H1 (cell line): Measurements from ENCODE around the gene RHOBTB3. TPM values are rescaled to one million over a fixed set of nuclear protein-coding genes. Genes with fewer than 3 reads are reported as not detected.

Source experiments
- CTCF ChIA-PET: fragments of 300-600 bp; sonication (Branson Sonifier 250); formaldehyde crosslinking; loops from one replicate; lab custom pipeline; 2021; ENCODE audit not compliant: partially characterized antibody; lab: Charles Lee
- POLR2A ChIA-PET: fragments of 300-600 bp; sonication (Branson Sonifier 250); formaldehyde crosslinking; loops from one replicate; lab custom pipeline; 2021; ENCODE audit warnings: inconsistent platforms; ENCODE audit not compliant: partially characterized antibody; lab: Charles Lee
- DNase-seq, 2 experiments: peaks; one replicate each; pipeline versions ENCODE4 v3.0.0 to v3.0.0-alpha.2; 2010 to 2022; ENCODE audit warnings: low spot score in 2 of 2, low read depth in 1 of 2, mixed read lengths in 1 of 2
- FAIRE-seq: peaks from 2 replicates; lab custom pipeline; 2011; peaks lifted over from hg19 to GRCh38; lab: Jason Lieb, UNC
- H2AFZ ChIP-seq: 2 replicates; pipeline ENCODE4 v1.8.1; 2012; ENCODE audit warnings: low read length, inconsistent platforms
- H2AK5ac ChIP-seq: 2 replicates; pipeline ENCODE4 v1.6.1; 2013; ENCODE audit warnings: low read depth, low read length
- H2BK120ac ChIP-seq: replicated peaks from 2 replicates; pipeline ENCODE3; 2013; ENCODE audit warnings: low read depth, low read length, inconsistent platforms
- H2BK12ac ChIP-seq: 2 replicates; pipeline ENCODE4 v1.6.1; 2013; ENCODE audit warnings: low read depth, low read length
- H2BK15ac ChIP-seq: 2 replicates; pipeline ENCODE4 v1.6.1; 2013; ENCODE audit warnings: low read length
- H2BK20ac ChIP-seq: 2 replicates; pipeline ENCODE4 v1.6.1; 2013; ENCODE audit warnings: low read length
- H2BK5ac ChIP-seq: 2 replicates; pipeline ENCODE4 v1.6.1; 2013; ENCODE audit warnings: low read depth, low read length
- H3K14ac ChIP-seq: 2 replicates; pipeline ENCODE4 v1.6.1; 2013; ENCODE audit warnings: inconsistent platforms; ENCODE audit not compliant: insufficient read length
- H3K18ac ChIP-seq: 2 replicates; pipeline ENCODE4 v1.6.1; 2013; ENCODE audit warnings: low read length; ENCODE audit errors: extremely low read depth
- H3K23ac ChIP-seq: 2 replicates; pipeline ENCODE4 v1.6.1; 2013; ENCODE audit warnings: inconsistent platforms; ENCODE audit not compliant: insufficient read length
- H3K23me2 ChIP-seq: 2 replicates; pipeline ENCODE4 v1.6.1; 2013; ENCODE audit warnings: low read depth, low read length
- H3K27ac ChIP-seq: 2 replicates; pipeline ENCODE4 v1.6.1; 2011; ENCODE audit warnings: low read depth, low read length, inconsistent platforms
- H3K27me3 ChIP-seq, 4 experiments: replicated peaks in 1 of 4; 1 replicate in 1 of 4; 2 replicates in 3 of 4; pipeline versions ENCODE4 v1.6.1 to v1.8.1; 2011 to 2013; ENCODE audit warnings: low read length in 3 of 4, mild to moderate bottlenecking in 3 of 4, inconsistent platforms in 2 of 4, mixed read lengths in 2 of 4, moderate library complexity in 1 of 4; ENCODE audit not compliant: control insufficient read depth in 3 of 4, insufficient read depth in 3 of 4; ENCODE audit errors: extremely low read depth in 1 of 4
- H3K36me3 ChIP-seq, 4 experiments: 2 replicates each; pipeline versions ENCODE4 v1.6.1 to v1.8.1; 2011 to 2013; ENCODE audit warnings: mild to moderate bottlenecking in 4 of 4, low read length in 3 of 4, moderate library complexity in 2 of 4, control low read depth in 1 of 4, inconsistent platforms in 1 of 4; ENCODE audit not compliant: insufficient read depth in 4 of 4, control insufficient read depth in 2 of 4
- H3K4ac ChIP-seq: replicated peaks from 2 replicates; pipeline ENCODE3; 2013; ENCODE audit warnings: low read length, low read depth, mixed read lengths, inconsistent platforms; ENCODE audit not compliant: insufficient read length
- H3K4me1 ChIP-seq, 4 experiments: replicated peaks in 1 of 4; 1 replicate in 1 of 4; 2 replicates in 3 of 4; pipeline versions ENCODE4 v1.6.1 to v1.8.1; 2011 to 2013; ENCODE audit warnings: low read length in 3 of 4, inconsistent platforms in 2 of 4, mixed read lengths in 1 of 4; ENCODE audit not compliant: insufficient read depth in 4 of 4, control insufficient read depth in 3 of 4
- H3K4me2 ChIP-seq, 2 experiments: 2 replicates each; pipeline versions ENCODE4 v1.6.1 to v1.8.1; 2011 to 2013; ENCODE audit warnings: low read depth in 2 of 2, low read length in 2 of 2, control low read depth in 1 of 2, inconsistent platforms in 1 of 2, mild to moderate bottlenecking in 1 of 2; ENCODE audit not compliant: insufficient read depth in 1 of 2
- H3K4me3 ChIP-seq, 4 experiments: fragments of 200-600, 300-600 bp in 1 of 4; sonication (generic), shearing (Covaris generic), sonication (Bioruptor Twin) in 1 of 4; 2 replicates each; pipeline versions ENCODE4 v1.5.1 to v1.8.1; 2011 to 2016; ENCODE audit warnings: low read length in 4 of 4, low read depth in 3 of 4, control low read depth in 2 of 4, inconsistent platforms in 2 of 4, mild to moderate bottlenecking in 2 of 4, mixed read lengths in 1 of 4, moderate library complexity in 1 of 4; ENCODE audit not compliant: insufficient read depth in 2 of 4; ENCODE audit errors: extremely low read depth in 1 of 4
- H3K56ac ChIP-seq: replicated peaks from 2 replicates; pipeline ENCODE3; 2013; ENCODE audit warnings: low read depth, mild to moderate bottlenecking, mixed read lengths, low read length, inconsistent platforms; ENCODE audit not compliant: insufficient read length
- H3K79me1 ChIP-seq: 2 replicates; pipeline ENCODE4 v1.6.1; 2013; ENCODE audit warnings: low read depth, low read length, control low read depth
- H3K79me2 ChIP-seq, 2 experiments: 2 replicates each; pipeline versions ENCODE4 v1.6.1 to v1.8.1; 2012 to 2013; ENCODE audit warnings: low read length in 2 of 2, mild to moderate bottlenecking in 2 of 2, inconsistent platforms in 1 of 2; ENCODE audit not compliant: insufficient read depth in 2 of 2, control insufficient read depth in 1 of 2
- H3K9ac ChIP-seq, 4 experiments: replicated peaks in 1 of 4; 1 replicate in 1 of 4; 2 replicates in 3 of 4; pipeline versions ENCODE4 v1.6.1 to v1.8.1; 2011 to 2013; ENCODE audit warnings: low read depth in 3 of 4, low read length in 3 of 4, control low read depth in 2 of 4, mild to moderate bottlenecking in 2 of 4, moderate library complexity in 2 of 4, inconsistent platforms in 1 of 4; ENCODE audit errors: extremely low read depth in 1 of 4
- H3K9me3 ChIP-seq, 2 experiments: 2 replicates each; pipeline versions ENCODE4 v1.6.1 to v1.8.1; 2012 to 2013; ENCODE audit warnings: mild to moderate bottlenecking in 2 of 2, moderate library complexity in 2 of 2, control low read depth in 1 of 2, inconsistent platforms in 1 of 2, low read depth in 1 of 2, low read length in 1 of 2, mixed read lengths in 1 of 2; ENCODE audit not compliant: insufficient read depth in 2 of 2
- H4K20me1 ChIP-seq, 2 experiments: replicated peaks in 1 of 2; 2 replicates each; pipeline versions ENCODE3 to v1.8.1; 2011 to 2013; ENCODE audit warnings: inconsistent platforms in 2 of 2, low read length in 2 of 2, mild to moderate bottlenecking in 1 of 2; ENCODE audit not compliant: insufficient read depth in 2 of 2, control insufficient read depth in 1 of 2
- H4K5ac ChIP-seq: 2 replicates; pipeline ENCODE4 v1.6.1; 2013; ENCODE audit warnings: low read length, low read depth, mixed read lengths, inconsistent platforms; ENCODE audit not compliant: insufficient read length
- H4K8ac ChIP-seq: 2 replicates; pipeline ENCODE4 v1.8.0; 2013; ENCODE audit warnings: mild to moderate bottlenecking, moderate library complexity, low read length, inconsistent platforms; ENCODE audit not compliant: insufficient read depth; ENCODE audit errors: extremely low read depth
- H4K91ac ChIP-seq: replicated peaks from 2 replicates; pipeline ENCODE3; 2013; ENCODE audit warnings: low read length, mixed read lengths, inconsistent platforms; ENCODE audit not compliant: insufficient read length
- ATF3 ChIP-seq: IDR thresholded peaks from 2 replicates; pipeline ENCODE4 v1.6.1; 2011; ENCODE audit warnings: low read depth, mild to moderate bottlenecking, low read length; ENCODE audit not compliant: insufficient read depth
- BRCA1 ChIP-seq: IDR thresholded peaks from 2 replicates; pipeline ENCODE4 v1.6.1; 2012; ENCODE audit warnings: low read depth, low read length, improper control_type of control experiment
- CEBPB ChIP-seq: IDR thresholded peaks from 2 replicates; pipeline ENCODE4 v1.6.1; 2012; ENCODE audit warnings: low read depth, low read length
- CREB1 ChIP-seq: IDR thresholded peaks from 2 replicates; pipeline ENCODE4 v1.6.1; 2012; ENCODE audit warnings: inconsistent platforms
- EGR1 ChIP-seq: IDR thresholded peaks from 2 replicates; pipeline ENCODE4 v1.6.1; 2011; ENCODE audit warnings: low read depth, low read length, borderline replicate concordance
- FOSL1 ChIP-seq: IDR thresholded peaks from 2 replicates; pipeline ENCODE4 v1.6.1; 2011; ENCODE audit warnings: mild to moderate bottlenecking, low read depth, low read length, moderate library complexity; ENCODE audit not compliant: insufficient read depth
- GABPA ChIP-seq: IDR thresholded peaks from 2 replicates; pipeline ENCODE4 v1.6.1; 2011; ENCODE audit warnings: mild to moderate bottlenecking, low read length, moderate library complexity, borderline replicate concordance; ENCODE audit not compliant: insufficient read depth
- NANOG ChIP-seq: IDR thresholded peaks from 2 replicates; pipeline ENCODE4 v1.6.1; 2011; ENCODE audit warnings: low read length, low read depth, mild to moderate bottlenecking, inconsistent platforms; ENCODE audit not compliant: insufficient read depth, poor library complexity, severe bottlenecking
- POU5F1 ChIP-seq: IDR thresholded peaks from 2 replicates; pipeline ENCODE4 v1.6.1; 2011; ENCODE audit warnings: low read depth, mild to moderate bottlenecking, low read length, moderate library complexity
- RNF2 ChIP-seq: fragments of 200-900, 300-1000 bp; sonication (generic); IDR thresholded peaks from 2 replicates; pipeline ENCODE4 v1.7.1; 2016; ENCODE audit warnings: borderline replicate concordance, low read depth, mild to moderate bottlenecking, antibody characterized with exemption, low read length; ENCODE audit not compliant: poor library complexity, severe bottlenecking; ENCODE audit errors: missing control alignments
- SIN3A ChIP-seq, 2 experiments: IDR thresholded peaks in 1 of 2; conservative IDR thresholded peaks in 1 of 2; 2 replicates each; pipeline ENCODE4 v1.6.1; 2011 to 2012; ENCODE audit warnings: low read length in 2 of 2, improper control_type of control experiment in 1 of 2, low read depth in 1 of 2, mild to moderate bottlenecking in 1 of 2
- SRF ChIP-seq: IDR thresholded peaks from 2 replicates; pipeline ENCODE4 v1.6.1; 2011; ENCODE audit warnings: mild to moderate bottlenecking, low read depth, low read length, moderate library complexity
- TCF12 ChIP-seq: IDR thresholded peaks from 2 replicates; pipeline ENCODE4 v1.6.1; 2011; ENCODE audit warnings: low read depth, mild to moderate bottlenecking, low read length
- ZNF274 ChIP-seq: IDR thresholded peaks from 2 replicates; pipeline ENCODE4 v1.7.0; 2012; ENCODE audit warnings: low read length, borderline replicate concordance; ENCODE audit errors: extremely low read depth
- WGBS, 2 experiments: shearing (Covaris generic) in 1 of 2; methylation state at CpG; one replicate each; pipeline versions ENCODE4 v1.1.6 to v1.1.7; 2013 to 2015; ENCODE audit warnings: low lambda C conversion rate in 2 of 2, mixed read lengths in 2 of 2, inconsistent platforms in 1 of 2, low coverage in 1 of 2, missing lambda C conversion rate in 1 of 2; ENCODE audit not compliant: insufficient replicate concordance in 2 of 2, insufficient coverage in 1 of 2, insufficient read length in 1 of 2; ENCODE audit errors: extremely low coverage in 1 of 2, missing lambda C conversion rate in 1 of 2; 5-methylcytosine and 5-hydroxymethylcytosine counted together
- polyA plus RNA-seq, 7 experiments: library from polyadenylated mRNA; depleted of rRNA in 3 of 7; stranded (reverse) in 5 of 7; unstranded in 2 of 7; fragments of >200 nt in 5 of 7; fragments of 200-250 nt in 2 of 7; gene quantifications; 1 replicate in 5 of 7; 2 replicates in 1 of 7; 4 replicates in 1 of 7; pipeline versions ENCODE4 v1.2.1 to v1.2.3, GENCODE V29; 2011 to 2013; ENCODE audit warnings: missing spikeins in 2 of 7, mixed read lengths in 2 of 7
- total RNA-seq: library from RNA; stranded (reverse); fragmentation: NEBNext Ultra II Directional; extraction: Animal tissue kit (Norgen Biotek cat#: 25700); gene quantifications from 2 replicates; pipeline ENCODE4 v1.2.1, GENCODE V29; 2021

RHOBTB3 gene
- total and polyA plus RNA-seq, 2 of the 8 experiments (the other 6 are each of a cell fraction or from before 2014, with no cell fraction given) = 8.2 to 17.5 TPM

DNA sequence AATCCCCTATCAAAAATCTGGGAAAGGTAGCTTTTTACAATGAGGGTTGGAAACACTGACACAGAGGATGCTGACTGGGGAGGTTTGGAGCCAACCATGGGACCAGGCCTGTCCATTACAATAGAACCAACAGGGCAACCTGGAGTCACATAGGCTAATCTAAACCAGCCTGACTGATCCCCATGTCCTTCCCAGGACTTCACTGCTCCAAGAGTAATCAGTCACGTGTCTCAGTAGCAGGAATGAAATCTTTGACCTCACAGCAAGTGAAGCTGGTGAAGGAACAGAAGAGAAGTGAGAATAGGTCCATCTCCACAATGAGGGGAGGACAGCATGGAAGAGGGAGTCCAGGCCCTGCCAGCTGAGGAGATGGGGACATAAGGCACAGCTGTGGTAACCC is 107.4 kb downstream of the RHOBTB3 start:
- H3K23ac ChIP-seq = no peak overlapping the region
- peaks cover 0 to 3% (median 0%) of the 10 kb centered on the region in 4 experiments; a peak in 2 of 7 replicates for H3K4me1 ChIP-seq
- no peak overlapping the region for H3K9ac ChIP-seq
- H4K91ac ChIP-seq = no peak overlapping the region
- no peak overlapping the region for H2AFZ ChIP-seq
- H3K27ac ChIP-seq = no peak overlapping the region
- ChIA-PET CTCF (interaction anchor here (0.6 to 2.5 kb wide), 9 partner anchors 9 to 497 kb away, joined by 3 to 17 read pairs (median 4); partner anchors contain the start of gene GLRX), POLR2A (no interaction called here)
- H2BK15ac ChIP-seq = no peak overlapping the region
- H3K27me3 ChIP-seq = no peaks in the 10 kb centered on the region
- H3K4ac ChIP-seq = no peak overlapping the region
- H2AK5ac ChIP-seq = no peak overlapping the region
- H4K5ac ChIP-seq = no peak overlapping the region
- no peaks in the 10 kb centered on the region for H4K20me1 ChIP-seq
- no peak overlapping the region for H3K56ac ChIP-seq
- no peak overlapping the region for H3K4me2 ChIP-seq
- H3K36me3 ChIP-seq = no peaks in the 10 kb centered on the region
- H3K79me2 ChIP-seq = no peaks in the 10 kb centered on the region
- H4K8ac ChIP-seq = no peak overlapping the region
- 0 out of 2 replicates have a peak, but pooled peaks cover 1% of the 10 kb centered on the region for H3K23me2 ChIP-seq
- no peak overlapping the region for H2BK5ac ChIP-seq
- H3K9me3 ChIP-seq = no peaks in the 10 kb centered on the region
- no peak overlapping the region for H3K4me3 ChIP-seq
- FAIRE-seq = no peak
- 83% methylated on average over 1 of the region's 1 CpG; no CpG with 5 or more reads in 1 of the 2 experiments for WGBS, 2 experiments
- DNase-seq = no peak
- H3K14ac ChIP-seq = no peak overlapping the region
- H3K79me1 ChIP-seq = no peaks in the 10 kb centered on the region
- no peak overlapping the region for H2BK12ac ChIP-seq
- no peak overlapping the region for H2BK120ac ChIP-seq
- H2BK20ac ChIP-seq = no peak overlapping the region
- no peak overlapping the region for H3K18ac ChIP-seq
- TF ChIP-seq SRF = no peak
- TF ChIP-seq BRCA1 = no peak
- no peak for TF ChIP-seq GABPA
- no peak for TF ChIP-seq FOSL1
- no peak for TF ChIP-seq ATF3
- no peak for TF ChIP-seq POU5F1
- no peak for TF ChIP-seq CREB1
- TF ChIP-seq ZNF274 = no peak
- TF ChIP-seq SIN3A (conservative IDR thresholded peaks at IDR 0.05 in 1 of 2, IDR thresholded peaks at IDR 0.05 in 1 of 2; ENCODE audit: low read depth in 1 of 2, low read length in 2 of 2) = no peak
- no peak for TF ChIP-seq RNF2
- no peak for TF ChIP-seq NANOG
- no peak for TF ChIP-seq TCF12
- TF ChIP-seq EGR1 = no peak
- TF ChIP-seq CEBPB = no peak
